A172 (cell line): Measurements from ENCODE around the gene LILRA5. TPM values are rescaled to one million over a fixed set of nuclear protein-coding genes. Genes with fewer than 3 reads are reported as not detected.
"Not testable (repeated sequence)": the region's sequence is repeated elsewhere in the genome, so short reads cannot be mapped to it uniquely, and the experiment has no call there.

Source experiments
- DNase-seq: peaks from one replicate; pipeline ENCODE4 v3.0.0-alpha.2; 2015; ENCODE audit warnings: low spot score
- total RNA-seq: library from RNA; depleted of rRNA; stranded (reverse); fragments of >200 nt; shearing (Covaris generic); gene quantifications from 2 replicates; pipeline ENCODE4 v1.2.3, GENCODE V29; 2014

LILRA5 gene
- total RNA-seq, 1 experiment from 2014 or later, result not detected

DNA sequence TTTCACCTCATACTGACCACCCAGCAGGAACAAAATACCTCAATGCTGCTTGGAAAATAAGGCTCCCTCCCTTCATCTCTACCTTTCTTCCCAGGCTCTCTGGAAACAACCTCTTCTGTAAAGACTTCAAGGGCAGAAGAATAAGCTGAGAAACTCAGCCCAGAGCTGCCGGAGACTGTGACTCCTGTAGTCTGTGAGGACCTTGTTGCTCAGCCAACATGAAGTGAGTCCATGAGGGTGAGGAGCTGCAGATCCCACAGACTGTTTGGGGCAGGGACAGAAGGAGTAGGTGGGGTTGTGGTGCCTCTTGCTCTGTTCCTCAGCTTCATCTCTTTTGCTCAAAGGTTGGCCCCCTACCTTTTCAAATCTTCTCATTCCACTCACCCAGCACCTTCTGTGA lies 7.8 kb downstream of the LILRA5 start:
- no peak for DNase-seq

DNA sequence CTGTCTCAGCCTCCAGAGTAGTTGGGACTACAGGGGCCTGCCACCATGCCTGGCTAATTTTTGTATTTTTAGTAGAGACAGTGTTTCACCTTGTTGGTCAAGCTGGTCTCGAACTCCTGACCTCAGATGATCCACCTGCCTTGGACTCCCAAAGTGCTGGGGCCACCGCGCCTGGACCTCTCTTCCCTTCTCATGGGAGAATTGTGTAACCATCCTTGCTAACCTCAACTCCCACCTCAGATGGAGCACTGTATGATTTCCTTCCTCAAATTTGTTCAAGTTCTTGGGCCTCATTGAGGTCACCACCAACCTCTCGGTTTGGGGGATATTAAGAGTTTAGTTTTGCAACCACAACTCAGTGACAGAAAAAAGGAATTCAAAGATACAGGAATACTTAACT lies 10.7 kb downstream of the LILRA5 start:
- no peak for DNase-seq

DNA sequence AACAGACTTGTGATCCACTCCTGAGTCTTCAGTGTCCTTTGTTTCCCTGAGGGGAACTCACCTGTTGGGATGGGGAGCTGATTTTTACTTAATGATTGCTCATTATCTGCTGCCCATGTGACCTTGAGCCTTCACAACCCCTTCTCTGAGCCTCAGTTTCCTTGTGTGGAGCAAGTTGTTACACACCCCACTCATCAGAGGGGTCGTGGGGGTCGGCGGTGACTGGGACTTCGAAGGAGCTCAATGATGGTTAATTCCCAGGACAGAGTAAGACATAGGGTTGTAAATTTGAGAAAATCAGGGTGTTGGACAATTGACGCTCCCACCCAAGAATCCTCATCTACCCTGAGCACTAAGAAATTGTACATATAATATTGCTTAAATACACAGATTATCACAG lies 13.5 kb downstream of the LILRA5 start:
- no peak for DNase-seq

DNA sequence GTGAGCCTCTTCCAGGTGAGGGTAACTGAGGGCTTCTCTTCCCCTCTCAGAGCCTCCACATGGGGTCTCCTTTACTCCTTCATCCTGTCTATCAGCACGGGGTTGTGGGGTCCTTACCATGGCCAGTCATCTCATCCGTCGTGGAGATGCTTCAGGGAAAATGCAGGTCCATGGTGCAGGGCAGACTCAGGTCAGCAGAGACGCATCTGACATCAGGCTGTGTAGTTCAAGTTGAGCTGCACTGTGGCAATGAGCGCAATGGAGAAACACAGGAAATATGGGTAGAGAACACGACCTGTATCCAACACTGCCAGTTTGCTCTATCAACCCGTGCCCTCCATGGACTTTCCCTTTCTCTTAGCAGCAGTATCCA lies 13.9 kb downstream of the LILRA5 start:
- DNase-seq, result no peak

DNA sequence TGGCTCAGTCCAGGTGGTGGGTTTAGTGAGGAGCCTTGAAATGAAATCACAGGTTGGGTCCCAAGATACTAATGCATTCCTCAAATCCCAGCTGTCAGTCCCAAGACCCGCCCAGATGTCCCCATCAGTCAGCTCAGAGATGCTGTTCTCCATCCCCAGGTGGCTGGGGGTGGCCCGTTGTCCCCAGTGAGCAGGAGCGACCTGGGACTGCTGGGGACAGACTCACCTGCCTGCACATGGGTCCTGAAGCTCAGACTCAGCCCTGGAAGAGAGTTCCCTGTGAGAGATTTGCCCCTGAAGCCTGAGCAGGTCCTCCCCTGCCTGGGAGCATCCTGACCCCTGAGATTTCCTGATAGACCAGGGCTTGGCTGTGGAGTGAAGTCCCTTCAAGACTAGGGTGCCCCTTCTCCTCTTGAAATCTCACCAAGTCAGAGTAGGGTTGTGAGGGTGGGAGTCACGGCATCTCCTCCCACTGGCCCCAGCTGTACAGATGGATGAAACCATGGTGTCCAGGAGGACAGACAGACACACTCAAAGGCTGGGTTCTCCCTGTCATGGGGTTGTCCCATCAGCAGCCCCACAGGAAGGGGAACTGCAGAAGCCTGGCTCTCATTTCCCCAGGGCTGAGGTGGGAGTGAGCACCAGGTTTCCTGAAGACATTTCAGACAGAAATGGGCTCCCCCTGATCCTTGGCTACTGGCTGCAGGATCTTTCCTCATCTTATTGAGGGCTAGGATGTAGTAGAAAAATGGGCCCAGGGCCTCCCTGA lies 14.4 kb downstream of the LILRA5 start:
- no peak for DNase-seq

GRCh38 chr19:54297759-54298305 lies 15.1 kb downstream of the LILRA5 start:
- DNase-seq, result no peak

DNA sequence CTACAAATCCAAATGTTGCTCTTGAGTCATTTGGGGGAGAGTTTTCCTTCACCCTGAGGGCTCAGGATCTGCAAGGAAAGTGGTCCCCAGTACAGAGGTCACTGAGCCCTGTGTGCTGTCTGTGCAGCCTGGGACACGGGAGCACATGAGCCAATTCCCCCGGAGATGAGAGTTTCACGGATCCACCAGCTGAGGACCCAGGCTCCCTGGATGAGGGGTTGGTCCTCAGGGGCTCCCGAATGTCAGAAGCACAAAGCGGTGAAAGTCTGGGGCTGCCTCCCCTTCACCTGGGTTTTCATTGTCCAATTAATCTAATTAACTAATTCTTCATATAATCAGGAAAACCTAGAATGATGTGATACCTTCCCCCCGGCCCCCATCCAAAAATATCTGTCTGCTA lies 18.4 kb downstream of the LILRA5 start:
- DNase-seq, result no peak

- not testable (repeated sequence) for DNase-seq
Observed at GRCh38 chr19:54289160-54289559, 23.8 kb downstream of the LILRA5 start.

- peak; percentile 47 for DNase-seq
Observed at GRCh38 chr19:54287456-54287855, 25.5 kb downstream of the LILRA5 start.

DNA sequence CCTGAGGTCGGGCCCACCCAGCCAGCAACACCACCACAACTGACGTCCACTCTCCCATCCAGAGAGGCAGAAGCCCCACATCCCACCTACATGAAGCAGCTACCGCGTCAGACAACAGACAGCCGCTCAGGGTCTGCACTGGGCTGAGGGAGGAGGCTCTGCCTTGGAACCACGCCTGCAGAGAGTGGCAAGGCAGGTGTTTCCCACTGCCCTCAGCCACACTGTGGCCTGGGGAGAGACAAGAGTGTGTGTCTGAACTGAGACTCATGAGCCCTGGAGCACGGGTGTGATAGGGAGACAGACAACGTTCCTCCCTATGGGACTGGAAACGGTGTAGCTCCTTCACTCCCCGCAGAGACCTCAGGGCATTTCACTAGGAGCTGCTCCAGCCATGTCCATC lies 26.7 kb downstream of the LILRA5 start:
- not testable (repeated sequence) for DNase-seq

DNA sequence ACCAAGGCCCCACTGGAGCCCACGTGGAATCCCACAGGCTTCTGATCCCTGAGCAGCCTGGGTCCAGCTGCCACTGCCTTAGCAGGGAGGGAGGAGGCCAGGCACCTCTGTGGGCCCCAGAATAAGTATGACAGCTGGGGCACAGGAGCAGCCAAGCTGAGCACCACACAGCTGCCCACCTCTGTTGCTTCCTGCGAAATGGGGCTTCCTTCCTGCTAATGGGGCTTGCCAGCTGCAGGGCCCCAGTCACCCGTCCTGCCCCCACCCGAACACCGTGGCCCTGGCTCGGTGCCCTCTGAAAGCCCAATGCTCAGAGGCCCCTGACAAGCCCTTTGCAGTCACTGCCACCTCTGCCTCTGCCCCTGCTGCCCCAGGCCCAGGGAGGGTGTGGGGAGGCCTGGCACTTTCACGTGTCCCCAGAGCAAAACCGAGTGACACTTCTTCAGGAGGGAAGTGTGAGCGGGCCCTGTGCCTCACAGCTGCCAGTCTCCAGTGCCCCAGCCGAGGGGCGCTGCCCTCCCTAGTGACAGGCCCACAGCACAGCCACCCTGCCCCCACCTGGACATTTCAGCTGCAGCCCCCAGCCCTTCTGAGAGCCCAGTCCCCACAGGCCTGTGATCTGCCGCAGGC lies 27.4 kb downstream of the LILRA5 start:
- DNase-seq, result not testable (repeated sequence)

DNA sequence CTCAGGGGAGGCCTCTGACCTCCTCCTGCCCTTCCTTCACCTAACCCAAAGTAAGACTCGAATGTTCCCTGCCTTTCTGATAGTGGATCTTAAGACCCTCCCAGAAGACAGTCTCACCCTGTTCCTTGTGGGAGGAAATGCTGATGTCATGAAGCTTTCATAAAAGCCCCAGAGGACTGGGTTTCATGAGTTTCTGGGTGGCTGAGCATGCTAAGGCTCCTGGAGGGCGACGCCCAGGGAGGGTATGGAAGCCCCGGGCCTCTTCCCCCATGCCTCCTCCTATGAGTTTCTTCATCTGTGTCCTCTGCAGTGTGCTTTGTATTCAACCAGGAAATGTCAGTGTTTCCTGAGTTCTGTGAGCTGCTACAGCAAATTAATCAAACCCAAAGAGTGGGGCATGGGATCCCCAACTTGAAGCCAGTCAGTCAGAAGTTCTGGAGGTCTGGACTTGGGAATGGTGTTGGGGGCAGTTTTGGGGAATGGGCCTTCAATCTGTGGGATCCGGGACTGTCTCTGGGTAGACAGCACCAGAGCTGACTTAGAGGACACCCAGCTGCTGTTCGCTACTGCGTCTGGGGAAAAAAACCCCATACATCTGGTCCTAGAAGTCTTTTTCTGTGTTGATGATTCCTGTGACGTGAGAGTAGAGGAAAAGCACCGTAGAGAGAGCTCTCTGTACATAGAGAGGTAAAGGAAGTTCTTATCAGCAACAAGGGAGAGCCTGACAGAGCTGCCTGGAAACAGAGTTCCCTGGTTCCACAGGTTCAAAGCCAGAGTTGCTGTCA lies 30.1 kb downstream of the LILRA5 start:
- DNase-seq, result no peak

DNA sequence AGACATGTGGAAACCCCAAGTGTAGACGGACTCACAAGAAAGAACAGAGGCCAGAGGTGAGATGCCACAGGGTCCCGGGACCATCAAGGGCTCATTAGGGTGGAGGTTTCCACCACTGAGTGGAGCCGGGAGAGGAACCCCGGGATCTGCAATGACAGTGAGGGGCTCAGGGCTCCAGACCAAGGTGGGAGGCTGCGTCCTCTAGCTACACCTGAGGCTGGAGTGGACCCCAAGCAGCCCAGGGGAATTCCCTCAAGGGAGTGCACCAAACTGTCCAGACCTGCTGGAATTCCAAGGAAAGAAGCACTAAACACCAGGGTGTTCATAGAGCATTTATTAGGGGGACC lies 31.3 kb downstream of the LILRA5 start:
- not testable (repeated sequence) for DNase-seq

DNA sequence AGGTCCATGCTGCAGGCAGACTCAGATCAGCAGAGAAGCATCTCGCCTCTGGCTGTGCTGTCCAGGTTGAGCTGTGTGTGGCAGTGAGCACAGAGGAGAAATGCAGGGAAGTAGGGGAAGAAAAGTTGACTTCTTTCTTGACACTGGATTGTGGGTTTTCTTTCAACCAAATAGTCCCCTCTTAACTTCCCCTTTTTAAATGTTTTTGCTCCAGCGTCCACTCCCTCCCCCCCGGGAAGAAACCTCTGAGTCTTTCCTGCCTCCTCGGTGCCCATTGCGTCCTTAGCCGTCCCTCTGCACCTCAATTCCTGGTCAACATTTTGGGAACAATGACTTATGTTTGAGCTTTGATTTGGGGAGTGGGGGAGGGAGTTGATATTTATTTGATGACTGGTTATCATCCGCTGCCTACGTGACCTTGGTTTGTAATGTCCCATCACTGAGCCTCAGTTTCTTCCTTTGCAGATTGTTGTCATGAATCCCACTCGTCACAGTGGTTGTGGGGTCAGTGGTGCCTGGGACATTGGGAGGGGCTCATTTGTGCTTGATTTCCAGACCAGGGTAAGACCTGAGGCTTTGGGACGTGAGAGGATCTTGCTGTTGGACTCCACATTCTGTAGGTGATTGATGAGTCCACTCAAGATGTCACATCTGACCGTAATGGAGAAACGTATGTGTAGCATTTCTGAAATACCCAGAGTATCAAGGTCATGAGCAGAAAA lies 31.8 kb downstream of the LILRA5 start, which contains the start of gene LILRB2:
TSS of gene LILRB2 (minus strand) at position 104 of the 722 bp plus-strand sequence. CDS start 614 bp downstream, outside the sequence.
- no peak for DNase-seq

DNA sequence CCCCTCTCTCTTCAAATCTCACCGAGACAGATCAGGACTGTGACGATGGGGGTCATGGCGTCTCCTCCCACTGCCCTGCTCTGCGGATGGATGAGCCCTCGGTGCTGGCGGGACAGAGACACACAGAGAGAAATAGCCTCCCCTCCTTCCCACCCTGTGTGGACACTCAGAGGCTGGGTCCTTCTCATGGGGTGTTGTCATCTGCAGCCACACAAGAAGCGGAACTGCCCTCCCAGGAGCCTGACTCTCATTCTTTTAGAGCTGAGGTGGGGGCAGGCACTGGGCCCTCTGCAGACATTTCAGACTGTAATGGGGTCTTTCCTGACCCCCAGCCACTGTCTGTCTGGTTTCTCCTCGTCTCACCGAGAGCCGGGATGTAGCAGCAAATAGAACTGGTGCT lies 32.5 kb downstream of the LILRA5 start:
- DNase-seq, result not testable (repeated sequence)

- not testable (repeated sequence) for DNase-seq
Observed at GRCh38 chr19:54280025-54280424, 32.9 kb downstream of the LILRA5 start.

- no peak for DNase-seq
Observed at GRCh38 chr19:54279406-54279962, 33.5 kb downstream of the LILRA5 start.

DNA sequence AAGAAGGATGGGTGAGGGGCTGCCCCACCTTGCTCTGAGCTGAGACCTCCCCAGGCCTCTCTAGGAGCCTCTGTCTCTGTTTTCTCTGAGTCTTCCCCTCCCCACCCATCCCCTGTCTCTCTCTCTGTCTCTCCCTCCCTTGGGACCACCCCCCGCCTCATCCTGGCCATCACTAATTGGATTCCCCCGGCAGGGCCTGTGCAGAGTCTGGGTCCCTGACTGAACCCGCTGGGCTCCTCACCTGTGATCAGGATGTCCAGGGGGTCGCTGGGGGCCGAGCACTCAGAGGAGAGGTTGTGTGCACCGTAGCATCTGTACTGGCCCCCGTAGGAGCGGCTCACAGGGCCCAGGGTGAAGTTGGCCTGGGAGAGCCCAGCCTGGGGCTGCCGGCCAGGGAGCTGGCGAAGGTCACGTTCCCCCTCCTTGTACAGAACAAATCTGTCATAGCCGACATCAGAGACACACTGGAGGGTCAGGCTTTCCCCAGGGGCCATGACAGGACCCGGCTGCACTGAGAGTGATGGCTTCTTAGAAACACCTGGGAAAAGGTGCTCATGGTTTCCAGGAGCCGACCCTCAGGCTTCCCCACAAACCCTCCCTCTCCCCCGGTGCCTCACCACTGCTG lies 34.3 kb downstream of the LILRA5 start:
- DNase-seq, result not testable (repeated sequence)

- not testable (repeated sequence) for DNase-seq
Observed at GRCh38 chr19:54278056-54278455, 34.9 kb downstream of the LILRA5 start.

- not testable (repeated sequence) for DNase-seq
Observed at GRCh38 chr19:54277111-54277615, 35.8 kb downstream of the LILRA5 start.

- DNase-seq, result no peak
Observed at GRCh38 chr19:54275951-54276350, 37.0 kb downstream of the LILRA5 start.
